Measurements from ENCODE around the gene SLC22A23. TPM values are rescaled to one million over a fixed set of nuclear protein-coding genes. Genes with fewer than 3 reads are reported as not detected.

SLC22A23 gene
- total and polyA plus RNA-seq, 12 donors: 2.3 to 18.5 (median 5.3) TPM

GRCh38 chr6:3411967-3412778 is 44.7 kb downstream of the SLC22A23 start:
- Histone ChIP-seq H3K9me3 (replicated peaks in 1 of 3) (no peaks in the 10 kb centered on the region), H3K27ac (no peak overlapping the region), H3K4me1 (replicated peaks in 1 of 2) (no peaks in the 10 kb centered on the region), H3K27me3 (no peaks in the 10 kb centered on the region), H3K4me3 (no peak overlapping the region), H3K36me3 (replicated peaks in 1 of 2) (no peaks in the 10 kb centered on the region)
- WGBS, 4 donors: 87 to 91% (median 88%) methylated on average over 11 of the region's 11 CpGs
- no peak for DNase-seq
- TF ChIP-seq POLR2A (IDR thresholded peaks at IDR 0.05) (no peak), CTCF (IDR thresholded peaks at IDR 0.05) (no peak)
- intact Hi-C loops (cut with DNase I): loop anchor here in 1 of 2 donors (10.0 kb wide), 1 partner anchor 323 kb away; no protein-coding TSS in a partner anchor

DNA sequence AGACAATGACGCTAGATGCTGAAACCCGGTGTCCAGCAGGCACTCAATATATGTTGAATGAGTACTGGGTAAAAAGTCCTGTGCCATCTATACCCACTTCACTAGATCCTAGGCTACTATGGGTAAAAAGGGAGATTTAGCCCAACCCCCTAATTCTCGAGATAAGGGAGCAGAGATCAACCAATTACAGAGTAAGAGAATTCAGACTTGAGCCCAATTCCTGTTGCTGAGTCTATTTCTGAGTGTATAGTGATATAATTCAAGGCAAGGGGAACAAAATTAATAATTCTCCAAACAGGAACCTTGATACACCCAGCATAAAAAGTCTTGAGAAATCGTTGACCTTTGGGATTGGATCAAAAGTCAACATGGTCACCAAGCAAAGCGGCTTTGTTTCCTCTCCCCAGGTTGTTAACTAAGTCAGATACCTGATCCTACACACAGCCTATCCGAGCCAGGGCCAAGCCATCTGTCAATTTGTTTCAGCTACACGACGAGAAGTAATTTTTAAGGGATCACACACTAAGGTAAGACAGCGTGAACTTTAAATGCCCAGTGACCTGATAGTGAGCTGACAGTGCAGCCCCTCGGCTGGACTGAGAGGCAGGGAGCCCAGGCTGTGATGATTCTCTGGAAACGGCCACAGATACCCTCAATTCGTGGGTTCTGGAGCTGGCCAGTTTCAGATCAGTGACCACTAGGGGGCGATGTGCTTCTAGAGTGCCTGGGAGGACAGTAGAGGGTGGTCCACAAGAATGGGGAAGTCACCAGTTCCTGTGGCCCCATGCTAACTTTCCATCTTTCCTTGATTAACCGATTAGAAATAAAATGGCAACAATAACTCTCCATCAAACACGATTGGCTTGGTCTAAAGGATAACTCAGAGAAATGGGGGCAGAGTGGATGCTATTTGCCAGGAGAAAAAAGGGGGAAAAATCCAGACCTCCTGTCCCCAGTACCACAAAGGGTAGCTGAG is 46.2 kb downstream of the SLC22A23 start:
- Histone ChIP-seq H3K27me3 (no peaks in the 10 kb centered on the region), H3K4me3 (no peak overlapping the region), H3K36me3 (replicated peaks in 1 of 2) (no peaks in the 10 kb centered on the region), H3K27ac (no peak overlapping the region), H3K4me1 (replicated peaks in 1 of 2) (no peaks in the 10 kb centered on the region), H3K9me3 (replicated peaks in 1 of 3) (no peaks in the 10 kb centered on the region)
- TF ChIP-seq CTCF (IDR thresholded peaks at IDR 0.05) (peak; percentile 42 to 71 (median 64)), POLR2A (IDR thresholded peaks at IDR 0.05) (no peak)
- WGBS, 4 donors: 59 to 70% (median 66%) methylated on average over 15 of the region's 15 CpGs
- intact Hi-C loops (cut with DNase I): loop anchor here in 1 of 2 donors (10.0 kb wide), 1 partner anchor 324 kb away; no protein-coding TSS in a partner anchor
- peak; percentile 28 to 75 (median 60) for DNase-seq

- Histone ChIP-seq H3K4me3 (no peak overlapping the region), H3K4me1 (replicated peaks in 1 of 2) (no peaks in the 10 kb centered on the region), H3K27ac (no peak overlapping the region), H3K9me3 (replicated peaks in 1 of 3) (no peaks in the 10 kb centered on the region), H3K36me3 (replicated peaks in 1 of 2) (no peaks in the 10 kb centered on the region), H3K27me3 (no peaks in the 10 kb centered on the region)
- WGBS, 4 donors: 76 to 91% (median 80%) methylated on average over 13 of the region's 13 CpGs
- no peak for TF ChIP-seq POLR2A (IDR thresholded peaks at IDR 0.05)
- no peak for TF ChIP-seq CTCF (IDR thresholded peaks at IDR 0.05)
- DNase-seq: no peak
- intact Hi-C loops (cut with DNase I): loop anchor here in 1 of 2 donors (10.0 kb wide), 1 partner anchor 325 kb away; no protein-coding TSS in a partner anchor
Measured at GRCh38 chr6:3409699-3410384, 47.0 kb downstream of the SLC22A23 start.

Measured in adrenal gland (tissue), 12 donors.